ENCODE data around the gene POLR2H. TPM values are rescaled to one million over a fixed set of nuclear protein-coding genes. Genes with fewer than 3 reads are reported as not detected.

Gene POLR2H
- total RNA-seq, 2 experiments from 2014 or later: 100.0 to 103 TPM

- DNase-seq: no peak
- no peaks in the 10 kb centered on the region for H3K36me3 Mint-ChIP-seq
- no peak overlapping the region for H3K27ac Mint-ChIP-seq
- intact Hi-C loops (cut with micrococcal nuclease): no loop called here
- H3K27me3 Mint-ChIP-seq: peaks cover 4% of the 10 kb centered on the region
- H3K4me1 Mint-ChIP-seq (ENCODE audit: low read depth): no peaks in the 10 kb centered on the region
- no peaks in the 10 kb centered on the region for H3K9me3 Mint-ChIP-seq
- POLR2A ChIA-PET: no interaction called here
- H3K4me3 Mint-ChIP-seq: no peak overlapping the region
- CTCF ChIA-PET: no interaction called here
Observed at GRCh38 chr3:184409331-184409926, 47.9 kb downstream of the POLR2H start.

GRCh38 chr3:184409946-184410500 lies 48.5 kb downstream of the POLR2H start:
- CTCF ChIA-PET: no interaction called here
- POLR2A ChIA-PET: no interaction called here
- H3K9me3 Mint-ChIP-seq: no peaks in the 10 kb centered on the region
- no peak overlapping the region for H3K27ac Mint-ChIP-seq
- H3K4me1 Mint-ChIP-seq (ENCODE audit: low read depth): no peaks in the 10 kb centered on the region
- no peaks in the 10 kb centered on the region for H3K36me3 Mint-ChIP-seq
- H3K27me3 Mint-ChIP-seq: peaks cover 4% of the 10 kb centered on the region
- intact Hi-C loops (cut with micrococcal nuclease): no loop called here
- no peak overlapping the region for H3K4me3 Mint-ChIP-seq
- DNase-seq: no peak

- intact Hi-C loops (cut with micrococcal nuclease): loop anchor here (5.0 kb wide), 2 partner anchors 42 to 98 kb away; no protein-coding TSS in a partner anchor
- Mint-ChIP-seq H3K4me3 (no peak overlapping the region), H3K4me1 (ENCODE audit: low read depth) (no peaks in the 10 kb centered on the region), H3K27me3 (peaks cover 2% of the 10 kb centered on the region), H3K27ac (no peak overlapping the region), H3K9me3 (no peaks in the 10 kb centered on the region), H3K36me3 (no peaks in the 10 kb centered on the region)
- ChIA-PET POLR2A (interaction anchor here (0.6 kb wide), 1 partner anchor 34 kb away, joined by 3 read pairs; no protein-coding TSS in a partner anchor), CTCF (interaction anchor here (0.8 to 1.6 kb wide), 3 partner anchors 99 to 147 kb away, joined by 3 to 5 read pairs (median 4); partner anchors contain the start of gene EPHB3)
- DNase-seq: no peak
Observed at GRCh38 chr3:184414418-184415202, 53.1 kb downstream of the POLR2H start.

- H3K9me3 Mint-ChIP-seq: no peaks in the 10 kb centered on the region
- DNase-seq: no peak
- ChIA-PET CTCF (interaction anchor here (0.8 to 1.4 kb wide), 3 partner anchors 99 to 146 kb away, joined by 3 to 4 read pairs (median 4); partner anchors contain the start of gene EPHB3), POLR2A (interaction anchor here (0.6 kb wide), 1 partner anchor 34 kb away, joined by 3 read pairs; no protein-coding TSS in a partner anchor)
- H3K4me1 Mint-ChIP-seq (ENCODE audit: low read depth): no peaks in the 10 kb centered on the region
- H3K27ac Mint-ChIP-seq: no peak overlapping the region
- no peak overlapping the region for H3K4me3 Mint-ChIP-seq
- peaks cover 2% of the 10 kb centered on the region for H3K27me3 Mint-ChIP-seq
- H3K36me3 Mint-ChIP-seq: no peaks in the 10 kb centered on the region
- intact Hi-C loops (cut with micrococcal nuclease): loop anchor here (5.0 kb wide), 2 partner anchors 43 to 97 kb away; no protein-coding TSS in a partner anchor
Observed at GRCh38 chr3:184415203-184415490, 53.6 kb downstream of the POLR2H start.

GRCh38 chr3:184417619-184418327 lies 56.3 kb downstream of the POLR2H start:
- H3K27ac Mint-ChIP-seq: no peak overlapping the region
- no peaks in the 10 kb centered on the region for H3K36me3 Mint-ChIP-seq
- ChIA-PET POLR2A (no interaction called here), CTCF (interaction anchor here (0.6 to 8.2 kb wide), 12 partner anchors 9 to 129 kb away, joined by 3 to 76 read pairs (median 3); no protein-coding TSS in a partner anchor)
- H3K9me3 Mint-ChIP-seq: no peaks in the 10 kb centered on the region
- H3K27me3 Mint-ChIP-seq: no peaks in the 10 kb centered on the region
- peak; percentile 79 for DNase-seq
- intact Hi-C loops (cut with micrococcal nuclease): loop anchor here (1.0 to 5.0 kb wide), 5 partner anchors 45 to 127 kb away; no protein-coding TSS in a partner anchor
- H3K4me3 Mint-ChIP-seq: no peak overlapping the region
- no peaks in the 10 kb centered on the region for H3K4me1 Mint-ChIP-seq (ENCODE audit: low read depth)

Other genes with a start within 250 kb of the POLR2H start
- 10 to 100 TPM; 49.6 to 51.5 TPM for gene EIF2B5, start 226.4 kb upstream of the POLR2H start, total RNA-seq
- 10 to 100 TPM; 28.5 to 32.4 TPM for gene DVL3, start 206.3 kb upstream of the POLR2H start, total RNA-seq
- gene AP2M1, start 186.9 kb upstream of the POLR2H start, total RNA-seq: 100 to 1,000 TPM; 218 to 221 TPM
- gene ABCF3, start 175.5 kb upstream of the POLR2H start, total RNA-seq: 10 to 100 TPM; 41.2 to 48.7 TPM
- gene VWA5B2, start 132.1 kb upstream of the POLR2H start, total RNA-seq: not detected
- gene ALG3, start 112.7 kb upstream of the POLR2H start, total RNA-seq: 10 to 100 TPM; 31.6 to 34.1 TPM
- gene EEF1AKMT4, start 112.0 kb upstream of the POLR2H start, total RNA-seq: 1 to 10 TPM; 3.5 to 4.4 TPM
- under 1 TPM; 0.21 to 0.51 TPM for gene CAMK2N2, start 100.2 kb upstream of the POLR2H start, total RNA-seq
- not detected for gene ECE2, start 85.7 kb upstream of the POLR2H start, total RNA-seq
- gene PSMD2, start 62.5 kb upstream of the POLR2H start, total RNA-seq: 100 to 1,000 TPM; 246 to 257 TPM
- gene EIF4G1, start 47.1 kb upstream of the POLR2H start, total RNA-seq: 100 to 1,000 TPM; 410 to 432 TPM
- 1 to 10 TPM; 7.0 to 8.9 TPM for gene FAM131A, start 24.1 kb upstream of the POLR2H start, total RNA-seq
- gene CLCN2, start 105 bp upstream of the POLR2H start, total RNA-seq: 1 to 10 TPM; 3.2 to 3.7 TPM
- gene THPO, start 16.5 kb downstream of the POLR2H start, total RNA-seq: not detected
- under 1 TPM in 1 of 2 experiments, not detected in 1; 0.21 TPM for gene CHRD, start 18.3 kb downstream of the POLR2H start, total RNA-seq
- under 1 TPM in 1 of 2 experiments, not detected in 1; 0.07 TPM for gene EPHB3, start 200.1 kb downstream of the POLR2H start, total RNA-seq